Prostate gland (tissue), 2 donors: ENCODE results near the gene DNAH3.
"Not testable (repeated sequence)": the region's sequence is repeated elsewhere in the genome, so short reads cannot be mapped to it uniquely, and the experiment has no call there.

ENCODE experiments used
- CTCF ChIP-seq, 4 experiments: fragments of 200-600 bp in 2 of 4; fragments of 450-650 bp in 2 of 4; sonication (generic) in 2 of 4; IDR thresholded peaks; 1 replicate in 3 of 4; 2 replicates in 1 of 4; pipeline ENCODE4 v1.5.1; 2016 to 2019; ENCODE audit warnings: antibody characterized with exemption in 4 of 4, mild to moderate bottlenecking in 2 of 4, moderate library complexity in 2 of 4
- POLR2A ChIP-seq: fragments of 450-650 bp; IDR thresholded peaks from one replicate; pipeline ENCODE4 v1.6.1; 2016; ENCODE audit warnings: antibody characterized with exemption, mild to moderate bottlenecking
- POLR2AphosphoS5 ChIP-seq: sonication (generic); formaldehyde crosslinking; IDR thresholded peaks from one replicate; pipeline ENCODE4 v1.6.1; 2017; ENCODE audit warnings: antibody characterized with exemption

GRCh38 chr16:21152160-21153030 lies 1.7 kb upstream of the DNAH3 start:
- not testable (repeated sequence) for TF ChIP-seq CTCF (IDR thresholded peaks at IDR 0.05); POLR2A; POLR2AphosphoS5
